ENCODE results near the gene FRY. TPM values are rescaled to one million over a fixed set of nuclear protein-coding genes. Genes with fewer than 3 reads are reported as not detected.

Gene FRY
- total RNA-seq, 1 donor from 2014 or later, result 153 TPM

GRCh38 chr13:32191452-32191998 lies 160.0 kb downstream of the FRY start:
- no peak for DNase-seq
- intact Hi-C loops (cut with micrococcal nuclease), result no loop called here
- ATAC-seq, result no peak

GRCh38 chr13:32195713-32196112 lies 164.1 kb downstream of the FRY start:
- intact Hi-C loops (cut with micrococcal nuclease), result no loop called here
- ATAC-seq, result no peak
- DNase-seq, result no peak

- no peak for ATAC-seq
- intact Hi-C loops (cut with micrococcal nuclease), result no loop called here
These were observed 167.6 kb downstream of the FRY start for GRCh38 chr13:32199168-32199567.

GRCh38 chr13:32200741-32201140 lies 169.2 kb downstream of the FRY start:
- intact Hi-C loops (cut with micrococcal nuclease), result no loop called here
- DNase-seq (no peak), ATAC-seq (no peak)

More at GRCh38 chr13:32199168-32199567, 167.6 kb downstream of the FRY start:
- no peak for DNase-seq

GRCh38 chr13:32201809-32202208 lies 170.2 kb downstream of the FRY start:
- ATAC-seq (peak; percentile 21), DNase-seq (no peak)
- intact Hi-C loops (cut with micrococcal nuclease), result no loop called here

GRCh38 chr13:32202268-32202667 lies 170.7 kb downstream of the FRY start:
- DNase-seq (no peak), ATAC-seq (no peak)
- intact Hi-C loops (cut with micrococcal nuclease), result no loop called here

GRCh38 chr13:32203221-32203620 lies 171.6 kb downstream of the FRY start:
- intact Hi-C loops (cut with micrococcal nuclease), result no loop called here
- DNase-seq (no peak), ATAC-seq (no peak)

- DNase-seq (no peak), ATAC-seq (peak; percentile 83)
- intact Hi-C loops (cut with micrococcal nuclease), result no loop called here
These were observed 172.2 kb downstream of the FRY start for GRCh38 chr13:32203736-32204135.

GRCh38 chr13:32205431-32206096 lies 174.0 kb downstream of the FRY start:
- peak; percentile 10 for ATAC-seq

GRCh38 chr13:32206097-32206740 lies 174.6 kb downstream of the FRY start:
- no peak for DNase-seq
- no peak for ATAC-seq
- intact Hi-C loops (cut with micrococcal nuclease), result loop anchor here (5.0 kb wide), 1 partner anchor 294 kb away; no protein-coding TSS in a partner anchor

More at GRCh38 chr13:32205431-32206096, 174.0 kb downstream of the FRY start:
- intact Hi-C loops (cut with micrococcal nuclease), result loop anchor here (5.0 kb wide), 1 partner anchor 293 kb away; no protein-coding TSS in a partner anchor
- DNase-seq, result no peak

GRCh38 chr13:32208860-32209259 lies 177.3 kb downstream of the FRY start:
- intact Hi-C loops (cut with micrococcal nuclease), result loop anchor here (5.0 kb wide), 1 partner anchor 297 kb away; no protein-coding TSS in a partner anchor
- ATAC-seq (no peak), DNase-seq (no peak)

GRCh38 chr13:32209652-32210051 lies 178.1 kb downstream of the FRY start:
- intact Hi-C loops (cut with micrococcal nuclease), result loop anchor here (5.0 kb wide), 1 partner anchor 297 kb away; no protein-coding TSS in a partner anchor
- DNase-seq, result no peak
- peak; percentile 80 for ATAC-seq

GRCh38 chr13:32210101-32210500 lies 178.5 kb downstream of the FRY start:
- no peak for ATAC-seq
- DNase-seq, result no peak
- intact Hi-C loops (cut with micrococcal nuclease), result no loop called here

- intact Hi-C loops (cut with micrococcal nuclease), result no loop called here
- ATAC-seq (peak; percentile 81), DNase-seq (no peak)
These were observed 180.2 kb downstream of the FRY start for GRCh38 chr13:32211813-32212212.

- intact Hi-C loops (cut with micrococcal nuclease), result no loop called here
- DNase-seq (no peak), ATAC-seq (peak; percentile 8)
These were observed 180.8 kb downstream of the FRY start for GRCh38 chr13:32212421-32212820.

GRCh38 chr13:32213626-32214025 lies 182.1 kb downstream of the FRY start:
- intact Hi-C loops (cut with micrococcal nuclease), result no loop called here

GRCh38 chr13:32214071-32214470 lies 182.5 kb downstream of the FRY start:
- DNase-seq (no peak), ATAC-seq (no peak)
- intact Hi-C loops (cut with micrococcal nuclease), result no loop called here

More at GRCh38 chr13:32213626-32214025, 182.1 kb downstream of the FRY start:
- no peak for ATAC-seq
- no peak for DNase-seq

- DNase-seq (no peak), ATAC-seq (no peak)
- intact Hi-C loops (cut with micrococcal nuclease), result no loop called here
These were observed 184.7 kb downstream of the FRY start for GRCh38 chr13:32216281-32216680.

GRCh38 chr13:32222046-32222676 lies 190.6 kb downstream of the FRY start:
- DNase-seq, result no peak
- intact Hi-C loops (cut with micrococcal nuclease), result no loop called here
- ATAC-seq, result no peak

GRCh38 chr13:32224916-32225315 lies 193.3 kb downstream of the FRY start:
- no peak for DNase-seq
- ATAC-seq, result no peak
- intact Hi-C loops (cut with micrococcal nuclease), result no loop called here

Measured in left ventricle myocardium superior (tissue), 1 donor.